Measurements from ENCODE around the gene USP12.
"Not testable (repeated sequence)": the region's sequence is repeated elsewhere in the genome, so short reads cannot be mapped to it uniquely, and the experiment has no call there.

Gene USP12

GRCh38 chr13:27149702-27150101 is 21.9 kb downstream of the USP12 start:
- Histone ChIP-seq H3K36me3 (no peaks in the 10 kb centered on the region), H3K27me3 (no peaks in the 10 kb centered on the region), H3K9me3 (no peaks in the 10 kb centered on the region), H3K4me1 (peaks cover 25% of the 10 kb centered on the region), H3K4me3 (ENCODE audit: low read depth, low read length) (no peak overlapping the region)
- no peak for DNase-seq
- no peak for TF ChIP-seq CTCF (IDR thresholded peaks at IDR 0.05; ENCODE audit: low read depth, low read length)

DNA sequence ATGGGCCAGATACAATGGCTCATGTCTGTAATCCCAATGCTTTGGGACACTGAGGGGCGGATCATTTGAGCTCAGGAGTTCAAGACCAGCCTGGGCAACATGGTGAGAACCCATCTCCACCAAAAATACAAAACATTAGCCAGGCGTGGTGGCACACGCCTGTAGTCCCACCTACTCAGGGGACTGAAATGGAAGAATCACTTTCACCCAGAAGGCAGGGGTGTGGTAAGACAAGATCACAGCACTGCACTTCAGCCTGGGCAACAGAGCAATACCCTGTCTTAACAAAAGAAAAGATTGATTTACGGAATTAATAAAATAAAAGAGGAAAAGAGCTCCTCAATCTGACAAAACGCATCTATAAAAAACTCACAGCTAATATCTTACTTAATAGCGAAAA is 22.7 kb downstream of the USP12 start:
- H3K4me1 ChIP-seq = peaks cover 20% of the 10 kb centered on the region
- no peak for TF ChIP-seq CTCF (IDR thresholded peaks at IDR 0.05; ENCODE audit: low read depth, low read length)
- no peaks in the 10 kb centered on the region for H3K36me3 ChIP-seq
- no peaks in the 10 kb centered on the region for H3K27me3 ChIP-seq
- no peak overlapping the region for H3K4me3 ChIP-seq (ENCODE audit: low read depth, low read length)
- no peaks in the 10 kb centered on the region for H3K9me3 ChIP-seq
- no peak for DNase-seq

GRCh38 chr13:27147530-27148170 is 24.0 kb downstream of the USP12 start:
- H3K4me3 ChIP-seq (ENCODE audit: low read depth, low read length) = no peak overlapping the region
- H3K9me3 ChIP-seq = no peaks in the 10 kb centered on the region
- peaks cover 16% of the 10 kb centered on the region for H3K4me1 ChIP-seq
- H3K36me3 ChIP-seq = no peaks in the 10 kb centered on the region; the same call in 1 of the 2 replicates
- DNase-seq = no peak
- TF ChIP-seq CTCF (IDR thresholded peaks at IDR 0.05; ENCODE audit: low read depth, low read length) = no peak
- no peaks in the 10 kb centered on the region for H3K27me3 ChIP-seq

DNA sequence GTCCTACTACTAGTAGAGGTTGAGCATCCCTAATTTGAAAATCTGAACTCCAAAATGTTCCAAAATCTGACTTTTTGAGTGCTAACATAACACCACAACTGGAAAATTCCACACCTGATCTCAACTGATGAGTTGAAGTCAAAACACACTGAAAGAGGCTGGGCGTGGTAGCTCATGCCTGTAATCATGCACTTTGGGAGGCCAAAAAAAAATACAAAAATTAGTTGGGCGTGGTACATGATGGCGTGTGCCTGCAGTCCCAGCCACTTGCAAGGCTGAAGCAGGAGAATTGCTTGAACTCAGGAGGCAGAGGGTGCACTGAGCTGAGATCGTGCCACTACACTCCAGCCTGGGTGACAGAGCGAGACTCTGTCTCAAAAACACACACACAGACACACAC is 29.9 kb downstream of the USP12 start:
- no peak for DNase-seq
- no peak for TF ChIP-seq CTCF (IDR thresholded peaks at IDR 0.05; ENCODE audit: low read depth, low read length)

DNA sequence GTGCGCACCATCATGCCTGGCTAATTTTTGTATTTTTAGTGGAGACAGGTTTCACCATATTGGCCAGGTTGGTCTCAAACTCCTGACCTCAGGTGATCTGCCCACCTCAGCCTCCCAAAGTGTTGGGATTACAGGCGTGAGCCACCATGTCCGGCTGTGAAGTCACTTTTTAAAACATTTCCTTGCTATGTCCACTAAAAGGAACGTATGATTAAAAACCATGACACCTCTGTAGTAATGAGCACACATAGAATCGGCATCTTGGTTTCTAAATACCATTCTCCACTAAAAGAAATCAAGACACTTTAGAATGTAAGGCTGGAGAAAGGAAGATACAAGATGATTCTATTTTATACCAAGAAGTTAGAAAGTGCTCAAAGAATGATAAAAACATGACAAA is 30.5 kb downstream of the USP12 start:
- H3K27me3 ChIP-seq; H3K36me3 ChIP-seq; DNase-seq; H3K4me1 ChIP-seq; H3K9me3 ChIP-seq; H3K4me3 ChIP-seq (ENCODE audit: low read depth, low read length): not testable (repeated sequence)

More for the DNA sequence above, 29.9 kb downstream of the USP12 start:
- no peaks in the 10 kb centered on the region for H3K27me3 ChIP-seq
- H3K4me3 ChIP-seq (ENCODE audit: low read depth, low read length) = no peak overlapping the region
- no peaks in the 10 kb centered on the region; the same call in 1 of the 2 replicates for H3K9me3 ChIP-seq
- peaks cover 3% of the 10 kb centered on the region for H3K4me1 ChIP-seq
- no peaks in the 10 kb centered on the region; the same call in 1 of the 2 replicates for H3K36me3 ChIP-seq

DNA sequence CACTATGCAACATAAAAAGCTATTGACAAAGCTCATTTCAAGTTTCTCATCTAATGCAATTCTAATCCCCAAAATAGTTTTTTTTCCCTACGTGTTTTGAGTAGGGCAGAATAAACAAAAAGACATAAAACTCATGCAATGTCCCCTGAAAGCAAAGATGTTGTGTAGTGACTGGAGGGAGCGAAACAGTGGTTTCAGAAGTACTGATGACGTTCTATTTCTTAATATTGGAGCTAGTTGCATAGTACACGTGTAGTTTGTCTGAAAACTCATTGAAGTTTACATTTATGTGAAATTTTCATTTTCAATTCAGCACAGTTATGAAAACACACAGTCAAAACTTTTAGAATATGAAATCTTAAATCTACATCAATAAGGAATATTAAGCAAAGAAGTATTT is 31.6 kb downstream of the USP12 start:
- no peak for DNase-seq
- TF ChIP-seq CTCF (IDR thresholded peaks at IDR 0.05; ENCODE audit: low read depth, low read length) = no peak
- H3K4me1 ChIP-seq = no peaks in the 10 kb centered on the region
- H3K4me3 ChIP-seq (ENCODE audit: low read depth, low read length) = no peak overlapping the region
- H3K9me3 ChIP-seq = no peaks in the 10 kb centered on the region; the same call in 1 of the 2 replicates
- H3K36me3 ChIP-seq = no peaks in the 10 kb centered on the region; the same call in 1 of the 2 replicates
- H3K27me3 ChIP-seq = no peaks in the 10 kb centered on the region
